Right forelimb (tissue), 1 donor: ENCODE measurements around the gene KCNK1.

ENCODE experiments used
- DNase-seq: peaks from one replicate; pipeline ENCODE4 v3.0.0-alpha.2; 2018

The KCNK1 gene

GRCh38 chr1:233613252-233614172 is at the start of gene KCNK1:
Gene KCNK1 (plus strand): TSS chr1:233614106. CDS start chr1:233614172, 66 bp downstream.
- DNase-seq = peak; percentile 90

- DNase-seq = no peak
Measured at GRCh38 chr1:233565313-233565712, 48.6 kb upstream of the KCNK1 start.

- DNase-seq = no peak
Measured at GRCh38 chr1:233566886-233567285, 47.0 kb upstream of the KCNK1 start.

- no peak for DNase-seq
Measured at GRCh38 chr1:233569636-233570035, 44.3 kb upstream of the KCNK1 start.

GRCh38 chr1:233570216-233570615 is 43.7 kb upstream of the KCNK1 start:
- no peak for DNase-seq

GRCh38 chr1:233570706-233571105 is 43.2 kb upstream of the KCNK1 start:
- no peak for DNase-seq

- no peak for DNase-seq
Measured at GRCh38 chr1:233572896-233573295, 41.0 kb upstream of the KCNK1 start.

DNA sequence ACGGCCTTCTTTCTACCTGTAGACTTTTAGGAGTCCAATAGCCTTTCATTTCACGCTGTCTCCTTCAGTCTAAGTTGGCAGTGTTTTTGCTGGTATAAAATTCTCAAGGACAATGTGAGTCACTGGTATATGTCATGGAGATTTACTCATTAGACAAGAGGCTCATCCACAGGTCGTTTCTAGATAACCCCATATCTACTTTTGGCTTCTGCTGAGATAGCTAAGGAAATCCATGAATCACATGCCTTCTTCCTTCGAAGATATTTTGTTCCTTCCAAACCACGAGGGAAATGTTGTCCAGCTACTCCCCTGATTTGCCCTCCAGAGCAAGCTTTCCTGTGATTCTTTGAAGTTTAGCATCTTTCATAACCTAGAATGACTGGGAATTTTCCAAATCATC is 38.5 kb upstream of the KCNK1 start:
- no peak for DNase-seq

DNA sequence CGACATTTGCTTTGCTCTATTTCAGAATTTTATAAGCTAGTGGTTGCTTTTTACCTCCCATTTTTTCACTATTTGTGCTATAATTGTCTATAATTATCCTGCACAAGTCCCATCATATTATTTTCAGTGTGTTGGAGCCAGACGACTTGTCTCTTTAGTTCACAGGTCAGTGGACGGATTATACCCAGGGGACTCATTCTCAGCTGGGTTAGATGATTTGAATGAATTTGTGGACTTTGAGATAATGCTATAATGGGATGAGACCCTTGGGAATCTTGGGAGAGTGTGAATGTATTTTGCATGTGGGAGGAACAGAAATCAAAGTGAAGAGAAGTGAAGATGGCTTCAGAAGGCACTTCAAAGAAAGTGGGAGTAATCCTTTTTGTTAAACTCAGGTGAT is 31.5 kb upstream of the KCNK1 start:
- DNase-seq = no peak

DNA sequence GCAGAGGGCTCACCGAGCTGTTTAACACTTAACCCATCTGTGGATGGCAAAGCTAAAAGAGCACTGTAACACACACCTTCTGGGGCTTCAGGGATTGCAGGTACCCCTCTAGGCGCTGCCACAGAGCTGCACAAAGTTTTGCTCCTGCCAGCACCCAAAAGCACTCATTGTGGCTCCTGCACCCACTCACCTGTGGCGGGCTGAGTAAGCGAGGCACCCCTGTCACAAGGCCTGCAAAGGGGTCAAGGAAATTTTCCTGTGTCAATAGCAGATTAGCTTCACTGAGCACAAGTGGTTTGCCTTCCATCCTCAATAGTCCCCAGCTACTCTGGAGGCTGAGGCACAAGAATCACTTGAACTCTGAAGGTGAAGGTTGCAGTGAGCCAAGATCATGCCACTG is 29.5 kb upstream of the KCNK1 start:
- DNase-seq = no peak

- no peak for DNase-seq
Measured at GRCh38 chr1:233584931-233585330, 29.0 kb upstream of the KCNK1 start.

DNA sequence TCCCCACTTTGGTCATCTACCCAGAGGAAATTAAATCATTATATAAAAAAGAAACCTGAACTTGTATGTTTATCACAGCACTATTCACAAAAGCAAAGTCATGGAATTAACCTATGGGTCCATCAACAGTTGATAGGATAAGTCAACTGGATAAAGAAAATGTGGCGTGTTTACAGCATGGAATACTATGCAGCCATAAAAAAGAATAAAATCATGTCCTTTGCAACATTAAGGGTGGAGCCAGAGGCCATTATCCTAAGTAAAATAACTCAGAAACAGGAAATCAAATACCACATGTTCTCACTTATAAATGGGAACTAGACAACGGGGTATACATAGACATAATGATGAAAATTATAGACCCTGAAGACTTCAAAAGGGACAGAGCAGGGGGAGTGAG is 27.6 kb upstream of the KCNK1 start:
- no peak for DNase-seq

DNA sequence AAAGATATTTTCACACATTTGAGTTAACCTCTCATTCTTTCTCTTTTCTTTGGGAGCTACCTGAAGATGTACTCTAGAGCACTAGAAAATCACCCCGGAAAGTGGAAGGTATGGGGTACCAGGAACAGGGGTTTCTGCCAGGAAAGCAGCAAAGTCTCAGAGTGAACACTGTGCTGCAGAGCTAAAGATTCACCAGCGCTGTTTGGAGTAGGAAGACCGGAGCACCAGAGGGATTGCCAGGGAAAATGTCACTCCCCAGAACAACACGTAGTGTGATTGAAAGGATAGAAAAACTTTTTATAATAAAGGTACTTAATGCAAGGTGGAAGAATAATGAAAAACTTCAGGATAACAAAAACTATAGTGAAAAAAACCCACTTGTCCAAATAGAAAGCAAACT is 26.7 kb upstream of the KCNK1 start:
- DNase-seq = no peak

- no peak for DNase-seq
Measured at GRCh38 chr1:233587958-233588799, 25.7 kb upstream of the KCNK1 start.

DNA sequence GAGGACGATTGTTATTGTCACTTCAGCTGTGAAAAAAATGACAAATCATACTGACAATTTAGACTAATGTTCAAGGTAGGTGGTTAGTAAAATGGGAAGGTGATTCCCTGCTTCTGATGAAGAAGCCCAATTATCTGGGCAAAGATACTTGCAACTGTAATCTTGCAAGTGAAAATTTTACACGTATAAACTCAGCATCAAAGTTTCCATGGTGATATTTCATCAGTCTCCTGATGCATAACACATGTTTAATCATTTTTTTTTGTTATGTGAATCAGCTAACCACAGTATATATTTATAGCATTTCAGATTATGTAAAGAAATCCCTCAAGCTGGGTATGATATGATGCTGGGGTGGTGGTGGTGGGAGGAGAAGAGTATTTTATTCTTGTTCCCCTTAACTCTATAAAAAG is 16.4 kb upstream of the KCNK1 start:
- DNase-seq = no peak

DNA sequence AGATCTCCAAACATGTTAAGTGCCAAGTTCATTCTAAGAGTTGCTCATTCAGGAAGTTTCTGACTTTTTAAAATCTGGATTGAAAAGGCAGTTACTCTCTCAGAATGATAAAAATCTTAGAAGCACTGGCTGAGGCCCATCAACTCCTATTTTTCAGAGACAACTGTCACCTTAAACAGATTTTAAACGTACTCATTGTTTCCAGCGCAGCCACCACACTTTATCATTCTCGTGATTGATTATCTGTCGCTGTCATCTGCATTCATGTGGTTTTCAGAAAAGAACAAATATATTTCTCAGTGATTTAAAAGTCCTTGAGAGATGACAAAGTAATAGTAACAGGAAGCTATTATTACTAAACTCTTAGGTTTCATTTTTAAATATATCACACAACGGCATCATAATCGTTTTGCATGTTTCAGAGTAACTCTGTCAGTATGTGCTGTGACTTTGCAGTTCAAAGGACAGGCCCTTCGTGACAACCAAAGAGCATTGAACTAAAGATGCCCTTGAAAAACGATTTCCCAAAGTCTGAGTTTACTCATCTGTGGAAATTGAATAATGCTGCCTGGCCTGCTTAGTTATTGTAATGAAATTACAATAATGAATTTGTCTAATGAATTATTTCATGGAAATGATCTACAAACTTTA is 14.9 kb upstream of the KCNK1 start:
- DNase-seq = no peak

GRCh38 chr1:233599542-233600073 is 14.3 kb upstream of the KCNK1 start:
- no peak for DNase-seq

DNA sequence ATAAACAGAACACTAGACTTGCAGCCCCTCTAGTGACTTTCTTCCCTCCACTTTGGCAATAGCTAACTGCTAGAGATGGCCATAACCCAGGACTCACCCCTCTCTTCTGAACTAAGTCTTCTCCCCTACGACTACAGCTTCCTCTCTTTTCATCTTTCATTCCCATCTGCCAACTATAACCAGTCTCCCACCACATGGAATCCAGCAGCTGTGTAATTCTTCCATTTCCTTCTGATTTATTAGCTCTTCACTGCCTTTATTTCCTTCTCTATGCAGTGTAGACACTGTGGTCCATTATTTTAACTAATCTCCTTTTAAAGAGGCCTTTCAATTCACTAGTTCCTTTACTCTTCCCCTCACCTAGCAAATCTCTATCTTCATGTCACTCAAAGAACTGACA is 13.4 kb upstream of the KCNK1 start:
- no peak for DNase-seq

DNA sequence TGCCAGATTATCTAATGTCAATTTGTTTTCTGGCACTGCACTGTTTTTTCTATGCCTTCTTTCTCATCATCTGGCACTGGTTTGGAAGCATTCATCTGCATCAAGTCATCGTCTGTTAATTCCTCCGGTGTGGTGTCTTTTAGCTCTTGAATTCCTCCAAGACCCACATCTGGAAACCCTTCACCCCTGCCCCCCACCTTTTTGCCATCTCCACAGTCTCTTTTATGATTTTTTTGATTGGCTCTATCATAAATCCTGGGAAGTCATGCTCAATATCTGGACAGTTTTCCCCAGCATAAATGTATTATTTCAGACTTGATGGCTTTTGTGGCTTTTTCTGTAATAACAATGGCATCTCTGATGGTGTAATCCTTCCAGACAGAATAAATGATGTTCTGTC is 10.4 kb upstream of the KCNK1 start:
- DNase-seq = no peak

- no peak for DNase-seq
Measured at GRCh38 chr1:233605205-233605604, 8.7 kb upstream of the KCNK1 start.

DNA sequence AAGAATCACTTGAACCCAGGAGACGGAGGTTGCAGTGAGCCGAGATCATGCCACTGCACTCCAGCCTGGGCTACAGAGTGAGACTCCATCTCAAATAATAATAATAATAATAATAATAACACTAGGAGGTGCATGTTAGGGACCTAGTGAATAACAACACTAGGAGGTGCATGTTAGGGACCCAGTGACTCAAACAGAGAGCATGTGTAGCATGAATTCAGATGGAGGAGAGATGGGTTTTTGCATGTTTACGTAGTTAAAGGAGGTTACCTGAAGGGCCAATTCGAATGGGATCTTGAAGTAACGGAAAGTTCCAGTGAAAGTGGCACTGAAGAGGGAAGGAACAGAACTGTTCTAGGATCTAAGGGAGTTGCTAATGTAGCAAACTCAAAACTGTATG is 7.1 kb upstream of the KCNK1 start:
- no peak for DNase-seq

GRCh38 chr1:233607252-233608119 is 6.4 kb upstream of the KCNK1 start:
- DNase-seq = no peak
